ENCODE results near the gene MRTO4. TPM values are rescaled to one million over a fixed set of nuclear protein-coding genes. Genes with fewer than 3 reads are reported as not detected.

The MRTO4 gene
- total and polyA plus RNA-seq, 2 of the 13 experiments (the other 11 are each of a cell fraction or from before 2014, with no cell fraction given), result 28.1 to 59.2 TPM

GRCh38 chr1:19283891-19284290 is 32.3 kb downstream of the MRTO4 start (continued):
- no peak for TF ChIP-seq PREB (CRISPR knock-in tag; IDR thresholded peaks at IDR 0.05)

- TF ChIP-seq ARHGAP35 (CRISPR knock-in tag; IDR thresholded peaks at IDR 0.05; ENCODE audit: borderline replicate concordance), result no peak
- TF ChIP-seq HDAC1 (CRISPR knock-in tag; IDR thresholded peaks at IDR 0.05), result no peak
- no peak for TF ChIP-seq ELF3 (CRISPR knock-in tag; IDR thresholded peaks at IDR 0.05)
- no peak for TF ChIP-seq ZNF678 (CRISPR knock-in tag; IDR thresholded peaks at IDR 0.05)
- TF ChIP-seq KMT2A (CRISPR knock-in tag; IDR thresholded peaks at IDR 0.05), result no peak
- no peak for TF ChIP-seq RBAK (CRISPR knock-in tag; IDR thresholded peaks at IDR 0.05)
- TF ChIP-seq RFX1 (IDR thresholded peaks at IDR 0.05), result no peak
- TF ChIP-seq ATM (IDR thresholded peaks at IDR 0.05; ENCODE audit: borderline replicate concordance), result no peak
- TF ChIP-seq DBP (CRISPR knock-in tag; IDR thresholded peaks at IDR 0.05; ENCODE audit: not compliant biosample characterization), result no peak
- no peak for TF ChIP-seq TFDP2 (CRISPR knock-in tag; IDR thresholded peaks at IDR 0.05)
- no peak for TF ChIP-seq ZNF790 (CRISPR knock-in tag; IDR thresholded peaks at IDR 0.05; ENCODE audit: borderline replicate concordance)
- no peak for TF ChIP-seq RFX3 (CRISPR knock-in tag; IDR thresholded peaks at IDR 0.05)
- no peak for TF ChIP-seq TCF7L2 (IDR thresholded peaks at IDR 0.05; ENCODE audit: low read depth, low read length)
- TF ChIP-seq FLYWCH1 (CRISPR knock-in tag; IDR thresholded peaks at IDR 0.05), result no peak
- no peak for TF ChIP-seq ZBTB43 (CRISPR knock-in tag; conservative IDR thresholded peaks at IDR 0.05)
- no peak for TF ChIP-seq SALL2 (CRISPR knock-in tag; IDR thresholded peaks at IDR 0.05)
- no peak for TF ChIP-seq NFKBIZ (CRISPR knock-in tag; IDR thresholded peaks at IDR 0.05)
- WGBS (ENCODE audit: low lambda C conversion rate), result 92% methylated on average over 7 of the region's 8 CpGs
- Histone ChIP-seq H3K4me2 (ENCODE audit: low read depth, low read length) (no peak overlapping the region), H3K79me2 (ENCODE audit: insufficient read depth, low read length) (no peaks in the 10 kb centered on the region), H3K27ac (ENCODE audit: extremely low read length, insufficient read depth, low read length) (no peak overlapping the region), H4K20me1 (ENCODE audit: insufficient read depth, low read length) (no peaks in the 10 kb centered on the region), H3K36me3 (replicated peaks in 1 of 2; ENCODE audit: control insufficient read depth in 1 of 2, insufficient read depth in 2 of 2, low read length in 2 of 2) (0 out of 5 replicates have a peak, but pooled peaks cover 0 to 2% of the 10 kb centered on the region in 2 experiments), H3K9me3 (ENCODE audit: low read length) (no peaks in the 10 kb centered on the region), H3K4me3 (replicated peaks in 1 of 3; ENCODE audit: insufficient read depth in 1 of 3, low read depth in 2 of 3, low read length in 3 of 3) (no peak overlapping the region), H2AFZ (ENCODE audit: low read length) (no peak overlapping the region), H3K4me1 (ENCODE audit: insufficient read depth, low read length) (peaks cover 16% of the 10 kb centered on the region), H3K9ac (ENCODE audit: insufficient read depth, low read depth, low read length) (no peak overlapping the region), H3K27me3 (ENCODE audit: control insufficient read depth in 1 of 2, insufficient read depth in 2 of 2, low read length in 2 of 2) (no peaks in the 10 kb centered on the region)
- intact Hi-C loops (cut with micrococcal nuclease; ENCODE audit: unreplicated experiment) (no loop called here), in situ Hi-C loops (cut with HindIII; ENCODE audit: extremely low pct_ligation_motif_present, low pct_unique_long_range_greater_than_20kb) (no loop called here)
- no peak for FAIRE-seq
- no TSS peak for BruUV-seq (replicated peaks)
- DNase-seq (ENCODE audit: low spot score), result no peak
- CTCF ChIA-PET (ENCODE audit: low intra/inter-chr PET ratio, low total read pairs), result no interaction called here
- POLR2A ChIA-PET, result no interaction called here
- ATAC-seq, result no peak
Observed at GRCh38 chr1:19284881-19285280, 33.3 kb downstream of the MRTO4 start.
